IMR-90 (cell line): ENCODE measurements around the gene LMNTD2. TPM values are rescaled to one million over a fixed set of nuclear protein-coding genes. Genes with fewer than 3 reads are reported as not detected.

Source experiments
- ATAC-seq: fragments of 200-7000 bp; cut with Tn5 transposase; 2 replicates; pipeline ENCODE4 v1.9.1; 2020; ENCODE audit warnings: low read depth, mild to moderate bottlenecking, moderate library complexity
- BruUV-seq: library from RNA; stranded (reverse); fragments of 400-500 nt; replicated peaks from 2 replicates; lab custom pipeline; 2021; lab: Mats Ljungman, UMichigan
- CTCF ChIA-PET: fragments of 300-600 bp; formaldehyde crosslinking; extraction: SDS; loops from one replicate; lab custom pipeline; 2021; ENCODE audit warnings: antibody characterized with exemption; lab: Yijun Ruan, JAX
- POLR2A ChIA-PET: fragments of 300-600 bp; sonication (Branson Sonifier 250); formaldehyde crosslinking; loops from one replicate; lab custom pipeline; 2022; ENCODE audit warnings: antibody characterized with exemption; ENCODE audit not compliant: unreplicated experiment; lab: Charles Lee
- DNase-seq: peaks from one replicate; pipeline ENCODE4 v3.0.0; 2013
- H2AFZ ChIP-seq: replicated peaks from 2 replicates; pipeline ENCODE3; 2013; ENCODE audit warnings: low read length, mild to moderate bottlenecking; ENCODE audit not compliant: poor library complexity
- H2AK5ac ChIP-seq: 2 replicates; pipeline ENCODE4 v1.6.1; 2013; ENCODE audit warnings: low read depth, low read length, inconsistent platforms
- H2AK9ac ChIP-seq: replicated peaks from 2 replicates; pipeline ENCODE3; 2013; ENCODE audit warnings: mild to moderate bottlenecking, low read depth, low read length, moderate library complexity; ENCODE audit not compliant: poor library complexity
- H2BK120ac ChIP-seq: 2 replicates; pipeline ENCODE4 v1.6.1; 2013; ENCODE audit warnings: low read depth, low read length, inconsistent platforms
- H2BK15ac ChIP-seq: 3 replicates; pipeline ENCODE4 v1.6.1; 2013; ENCODE audit warnings: low read depth, low read length, inconsistent platforms
- H2BK20ac ChIP-seq: 2 replicates; pipeline ENCODE4 v1.6.1; 2013; ENCODE audit warnings: low read depth, mild to moderate bottlenecking, inconsistent platforms, low read length, moderate library complexity
- H2BK5ac ChIP-seq: 2 replicates; pipeline ENCODE4 v1.6.1; 2013; ENCODE audit warnings: mild to moderate bottlenecking, low read depth, low read length, inconsistent platforms; ENCODE audit not compliant: poor library complexity, severe bottlenecking
- H3K14ac ChIP-seq: replicated peaks from 2 replicates; pipeline ENCODE4 v1.6.1; 2013; ENCODE audit warnings: low read depth, low read length, inconsistent platforms
- H3K18ac ChIP-seq: 2 replicates; pipeline ENCODE4 v1.6.1; 2013; ENCODE audit warnings: low read depth, low read length, control low read depth
- H3K23ac ChIP-seq: 2 replicates; pipeline ENCODE4 v1.6.1; 2013; ENCODE audit warnings: low read depth, low read length, inconsistent platforms
- H3K27ac ChIP-seq: 2 replicates; pipeline ENCODE4 v1.5.1; 2013; ENCODE audit warnings: mild to moderate bottlenecking, control low read depth, low read length; ENCODE audit not compliant: insufficient read depth
- H3K27me3 ChIP-seq: 2 replicates; pipeline ENCODE4 v1.6.1; 2013; ENCODE audit warnings: low read length; ENCODE audit not compliant: control insufficient read depth, insufficient read depth
- H3K36me3 ChIP-seq: 2 replicates; pipeline ENCODE4 v1.6.1; 2013; ENCODE audit warnings: low read length, mixed read lengths; ENCODE audit not compliant: control insufficient read depth, insufficient read depth
- H3K4ac ChIP-seq: 2 replicates; pipeline ENCODE4 v1.6.1; 2013; ENCODE audit warnings: low read depth, low read length, inconsistent platforms
- H3K4me1 ChIP-seq: 2 replicates; pipeline ENCODE4 v1.6.1; 2013; ENCODE audit warnings: low read length, mixed read lengths; ENCODE audit not compliant: control insufficient read depth, insufficient read depth
- H3K4me2 ChIP-seq: 2 replicates; pipeline ENCODE4 v1.6.1; 2013; ENCODE audit warnings: low read depth, mild to moderate bottlenecking, control low read depth, low read length, moderate library complexity
- H3K4me3 ChIP-seq: 2 replicates; pipeline ENCODE4 v1.5.1; 2013; ENCODE audit warnings: low read depth, mild to moderate bottlenecking, control low read depth, low read length, moderate library complexity; ENCODE audit not compliant: insufficient read depth
- H3K56ac ChIP-seq: 2 replicates; pipeline ENCODE4 v1.6.1; 2013; ENCODE audit warnings: low read length, inconsistent platforms; ENCODE audit not compliant: insufficient read depth; ENCODE audit errors: extremely low read depth
- H3K79me1 ChIP-seq, 2 experiments: 2 replicates each; pipeline ENCODE4 v1.6.1; 2013; ENCODE audit warnings: low read length in 2 of 2, inconsistent platforms in 1 of 2, low read depth in 1 of 2
- H3K9ac ChIP-seq: 2 replicates; pipeline ENCODE4 v1.6.1; 2013; ENCODE audit warnings: low read depth, low read length, control low read depth
- H3K9me1 ChIP-seq: 2 replicates; pipeline ENCODE4 v1.6.1; 2013; ENCODE audit warnings: low read length, inconsistent platforms; ENCODE audit not compliant: insufficient read depth
- H3K9me3 ChIP-seq: 2 replicates; pipeline ENCODE4 v1.6.1; 2013; ENCODE audit warnings: low read length; ENCODE audit not compliant: control insufficient read depth, insufficient read depth
- H4K20me1 ChIP-seq: 2 replicates; pipeline ENCODE4 v1.6.1; 2013; ENCODE audit warnings: low read length, inconsistent platforms; ENCODE audit not compliant: insufficient read depth
- H4K5ac ChIP-seq: 2 replicates; pipeline ENCODE4 v1.6.1; 2013; ENCODE audit warnings: mild to moderate bottlenecking, low read depth, low read length, control low read depth
- H4K8ac ChIP-seq, 2 experiments: 2 replicates each; pipeline ENCODE4 v1.6.1; 2013; ENCODE audit warnings: low read depth in 2 of 2, low read length in 2 of 2, control low read depth in 1 of 2, inconsistent platforms in 1 of 2
- H4K91ac ChIP-seq: 2 replicates; pipeline ENCODE4 v1.6.1; 2013; ENCODE audit warnings: low read depth, low read length, inconsistent platforms; ENCODE audit not compliant: insufficient read depth
- CEBPB ChIP-seq: IDR thresholded peaks from 2 replicates; pipeline ENCODE4 v1.6.1; 2012; ENCODE audit warnings: low read depth, low read length, improper control_type of control experiment
- CHD1 ChIP-seq: IDR thresholded peaks from 2 replicates; pipeline ENCODE4 v1.6.1; 2012; ENCODE audit warnings: low read depth, low read length, improper control_type of control experiment
- ELK1 ChIP-seq: fragments of 150-350 bp; IDR thresholded peaks from 2 replicates; pipeline ENCODE4 v1.6.1; 2016; ENCODE audit warnings: low read depth, mild to moderate bottlenecking, low read length, moderate library complexity, borderline replicate concordance
- FOS ChIP-seq: fragments of 150-350 bp; IDR thresholded peaks from 2 replicates; pipeline ENCODE4 v1.6.1; 2016; ENCODE audit warnings: low read depth, low read length
- MAFK ChIP-seq: IDR thresholded peaks from 2 replicates; pipeline ENCODE4 v1.6.1; 2012; ENCODE audit warnings: low read depth, low read length, improper control_type of control experiment
- MXI1 ChIP-seq: IDR thresholded peaks from 2 replicates; pipeline ENCODE4 v1.6.1; 2012; ENCODE audit warnings: low read depth, mild to moderate bottlenecking, low read length, moderate library complexity, borderline replicate concordance
- NFE2L2 ChIP-seq: fragments of 150-350 bp; IDR thresholded peaks from 2 replicates; pipeline ENCODE4 v1.6.1; 2016; ENCODE audit warnings: low read depth, mild to moderate bottlenecking, low read length
- RFX5 ChIP-seq: IDR thresholded peaks from 2 replicates; pipeline ENCODE4 v1.8.0; 2012; ENCODE audit warnings: low read depth, mild to moderate bottlenecking, low read length, moderate library complexity
- USF2 ChIP-seq: fragments of 150-350 bp; IDR thresholded peaks from 2 replicates; pipeline ENCODE4 v1.6.1; 2017; ENCODE audit warnings: mild to moderate bottlenecking, antibody characterized with exemption, low read length, low read depth
- WGBS, 2 experiments: methylation state at CpG; one replicate each; pipeline versions ENCODE4 v1.1.5 to v1.1.7; 2013; ENCODE audit warnings: missing lambda C conversion rate in 2 of 2; ENCODE audit not compliant: insufficient read length in 1 of 2; ENCODE audit errors: extremely low coverage in 2 of 2; 5-methylcytosine and 5-hydroxymethylcytosine counted together
- dilution Hi-C: fragments of 300-500 bp; cut with HindIII; formaldehyde crosslinking; loops from one replicate; pipeline ENCODE4 v1.14.3; 2018; ENCODE audit warnings: low sequenced_read_pairs; ENCODE audit not compliant: unreplicated experiment
- in situ Hi-C: fragments of 300-500 bp; cut with MboI; formaldehyde crosslinking; loops from 3 replicates; pipeline ENCODE4 v1.14.3; 2019; ENCODE audit warnings: low sequenced_read_pairs, inconsistent platforms, mixed read lengths
- intact Hi-C: fragments of 100-400 bp; cut with micrococcal nuclease; formaldehyde crosslinking; loops from 2 replicates; pipeline ENCODE4 v1.10.0; 2022
- polyA plus RNA-seq, 3 experiments: library from polyadenylated mRNA; depleted of rRNA; stranded (reverse); fragments of >200 nt; gene quantifications; 2 replicates each; pipeline ENCODE4 v1.2.3, GENCODE V29; 2012; ENCODE audit warnings: low replicate concordance in 1 of 3
- total RNA-seq: library from RNA; depleted of rRNA; stranded (reverse); fragments of >200 nt; gene quantifications from 2 replicates; pipeline ENCODE4 v1.2.3, GENCODE V29; 2012

The LMNTD2 gene
- total and polyA plus RNA-seq, 2 of the 4 experiments (the other 2 are of a cell fraction): 0.18 to 1.3 TPM

- BruUV-seq: no TSS peak
- no peak overlapping the region for H3K9ac ChIP-seq
- H4K5ac ChIP-seq: no peak overlapping the region
- H2BK15ac ChIP-seq: no peak overlapping the region
- peaks cover 16% of the 10 kb centered on the region for H3K4me1 ChIP-seq
- intact Hi-C loops (no loop called here), dilution Hi-C loops (no loop called here), in situ Hi-C loops (no loop called here)
- no peak overlapping the region for H3K27ac ChIP-seq
- no peaks in the 10 kb centered on the region for H3K9me3 ChIP-seq
- no peak overlapping the region for H2BK20ac ChIP-seq
- no peak overlapping the region for H2BK120ac ChIP-seq
- peaks cover 12% of the 10 kb centered on the region for H3K36me3 ChIP-seq
- peak overlapping the region; percentile 82 for H2AK9ac ChIP-seq
- H3K79me1 ChIP-seq: peaks cover 2 to 43% of the 10 kb centered on the region in 2 experiments; a peak in 3 of 4 replicates
- H3K9me1 ChIP-seq: peaks cover 18% of the 10 kb centered on the region
- H3K4ac ChIP-seq: no peak overlapping the region
- ChIA-PET CTCF (no interaction called here), POLR2A (no interaction called here)
- no peak overlapping the region for H3K56ac ChIP-seq
- DNase-seq: no peak
- ATAC-seq: no peak
- H2AK5ac ChIP-seq: no peak overlapping the region; the same call in 1 of the 2 replicates
- no peak overlapping the region for H4K8ac ChIP-seq
- H3K18ac ChIP-seq: no peak overlapping the region
- peak overlapping the region; percentile 67 for H3K23ac ChIP-seq
- WGBS, 2 experiments: 82% methylated on average over 11 of the region's 21 CpGs; no CpG with 5 or more reads in 1 of the 2 experiments
- H3K14ac ChIP-seq: no peak overlapping the region
- peak overlapping the region; percentile 95 for H3K4me2 ChIP-seq
- H3K27me3 ChIP-seq: no peaks in the 10 kb centered on the region; the same call in 1 of the 2 replicates
- no peak overlapping the region for H2BK5ac ChIP-seq
- H3K4me3 ChIP-seq: no peak overlapping the region
- TF ChIP-seq FOS: no peak
- no peak for TF ChIP-seq CEBPB
- TF ChIP-seq MAFK: no peak
- no peak for TF ChIP-seq NFE2L2
- TF ChIP-seq USF2: no peak
- no peak for TF ChIP-seq ELK1
- TF ChIP-seq RFX5: no peak
- TF ChIP-seq MXI1: no peak
- no peak for TF ChIP-seq CHD1
- no peak overlapping the region for H4K91ac ChIP-seq
- H4K20me1 ChIP-seq: peaks cover 62% of the 10 kb centered on the region
- no peak overlapping the region for H2AFZ ChIP-seq
These were observed 17.9 kb upstream of the LMNTD2 start for GRCh38 chr11:578276-579035.
